ENCODE data around the gene GPRIN1. TPM values are rescaled to one million over a fixed set of nuclear protein-coding genes. Genes with fewer than 3 reads are reported as not detected.

GPRIN1 gene
- polyA plus RNA-seq, 1 of the 3 experiments (the other 2 are of a cell fraction): 6.6 TPM

DNA sequence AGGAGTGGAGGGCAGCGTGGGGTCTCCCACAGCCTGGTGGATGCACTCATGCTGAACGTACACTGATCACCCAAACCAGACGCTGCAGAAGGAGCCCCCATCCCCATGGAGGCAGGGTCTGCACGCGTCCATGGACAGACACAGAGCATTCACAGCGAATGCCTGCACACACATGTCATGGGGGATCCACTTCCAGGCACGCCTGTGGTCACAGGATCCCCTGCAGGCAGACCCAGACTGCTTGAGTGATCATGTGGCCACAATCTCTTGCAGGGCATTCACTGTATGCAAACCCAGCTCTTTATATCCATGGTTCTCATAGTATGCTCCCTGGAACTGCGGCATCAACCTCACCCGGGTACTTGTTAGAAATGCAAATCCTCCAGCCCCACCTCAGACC, 15.0 kb upstream of the GPRIN1 start:
- Histone ChIP-seq H3K79me2 (ENCODE audit: insufficient read depth) (no peaks in the 10 kb centered on the region), H4K20me1 (ENCODE audit: insufficient read depth) (no peaks in the 10 kb centered on the region), H3K9me2 (no peaks in the 10 kb centered on the region), H3K27me3 (ENCODE audit: insufficient read depth) (peaks cover 15% of the 10 kb centered on the region), H3K9ac (no peak overlapping the region), H3K36me3 (replicated peaks in 1 of 2; ENCODE audit: control insufficient read depth in 1 of 2, insufficient read depth in 2 of 2, low read length in 1 of 2) (no peaks in the 10 kb centered on the region), H3K4me2 (no peak overlapping the region), H3K9me3 (no peaks in the 10 kb centered on the region), H3K4me1 (ENCODE audit: control insufficient read depth in 1 of 2, insufficient read depth in 2 of 2, low read depth in 1 of 2, low read length in 1 of 2) (peaks cover 0 to 12% of the 10 kb centered on the region in 2 experiments; a peak in 1 of 4 replicates), H3K4me3 (ENCODE audit: low read depth in 2 of 2, low read length in 1 of 2) (no peak overlapping the region), H2AFZ (ENCODE audit: low read depth) (no peak overlapping the region), H3F3A (replicated peaks; ENCODE audit: insufficient read depth) (no peaks in the 10 kb centered on the region), H3K27ac (ENCODE audit: low read depth in 2 of 2, low read length in 1 of 2) (no peak overlapping the region)
- no peak for DNase-seq
- CTCF ChIA-PET: interaction anchor here (1.5 to 7.2 kb wide), 2 partner anchors 46 to 53 kb away, joined by 4 to 49 read pairs; no protein-coding TSS in a partner anchor
- TF ChIP-seq POLR2AphosphoS5 (IDR thresholded peaks at IDR 0.05; ENCODE audit: low read depth, low read length): no peak
- TF ChIP-seq TCF12 (IDR thresholded peaks at IDR 0.05): no peak
- TF ChIP-seq FOXJ3 (CRISPR knock-in tag; IDR thresholded peaks at IDR 0.05): no peak
- TF ChIP-seq EP300 (IDR thresholded peaks at IDR 0.05; ENCODE audit: borderline replicate concordance in 1 of 2, low read depth in 1 of 2, low read length in 1 of 2): no peak
- TF ChIP-seq SMC3 (IDR thresholded peaks at IDR 0.05; ENCODE audit: low read depth, low read length): no peak
- TF ChIP-seq TEAD4 (IDR thresholded peaks at IDR 0.05; ENCODE audit: borderline replicate concordance, insufficient read depth): no peak
- TF ChIP-seq FOSL2 (IDR thresholded peaks at IDR 0.05; ENCODE audit: borderline replicate concordance, low read depth): no peak
- TF ChIP-seq MEF2A (IDR thresholded peaks at IDR 0.05; ENCODE audit: borderline replicate concordance, low read depth): no peak
- no peak for TF ChIP-seq MXI1 (IDR thresholded peaks at IDR 0.05; ENCODE audit: low read depth, low read length)
- TF ChIP-seq JUND (IDR thresholded peaks at IDR 0.05): no peak
- no peak for TF ChIP-seq RCOR1 (IDR thresholded peaks at IDR 0.05; ENCODE audit: low read length)
- no peak for TF ChIP-seq ELF1 (IDR thresholded peaks at IDR 0.05)
- POLR2A ChIA-PET: no interaction called here
- WGBS (ENCODE audit: low lambda C conversion rate): 57% methylated on average over 9 of the region's 9 CpGs

GRCh38 chr5:176624142-176624541, 14.2 kb upstream of the GPRIN1 start:
- Histone ChIP-seq H3K27me3 (ENCODE audit: insufficient read depth) (peaks cover 18% of the 10 kb centered on the region), H3K4me3 (ENCODE audit: low read depth in 2 of 2, low read length in 1 of 2) (no peak overlapping the region), H3K4me2 (no peak overlapping the region), H3K9me2 (no peaks in the 10 kb centered on the region), H3K27ac (ENCODE audit: low read depth in 2 of 2, low read length in 1 of 2) (no peak overlapping the region), H3K4me1 (ENCODE audit: control insufficient read depth in 1 of 2, insufficient read depth in 2 of 2, low read depth in 1 of 2, low read length in 1 of 2) (peaks cover 0 to 15% of the 10 kb centered on the region in 2 experiments; a peak in 1 of 4 replicates), H3K36me3 (replicated peaks in 1 of 2; ENCODE audit: control insufficient read depth in 1 of 2, insufficient read depth in 2 of 2, low read length in 1 of 2) (no peaks in the 10 kb centered on the region), H3K9ac (no peak overlapping the region), H3K79me2 (ENCODE audit: insufficient read depth) (no peaks in the 10 kb centered on the region), H4K20me1 (ENCODE audit: insufficient read depth) (no peaks in the 10 kb centered on the region), H3F3A (replicated peaks; ENCODE audit: insufficient read depth) (no peaks in the 10 kb centered on the region), H2AFZ (ENCODE audit: low read depth) (no peak overlapping the region), H3K9me3 (no peaks in the 10 kb centered on the region)
- CTCF ChIA-PET: interaction anchor here (7.2 kb wide), 1 partner anchor 52 kb away, joined by 49 read pairs; no protein-coding TSS in a partner anchor
- TF ChIP-seq NFIC (IDR thresholded peaks at IDR 0.05; ENCODE audit: borderline replicate concordance) (no peak), RCOR1 (IDR thresholded peaks at IDR 0.05; ENCODE audit: low read length) (no peak), MEF2A (IDR thresholded peaks at IDR 0.05; ENCODE audit: borderline replicate concordance, low read depth) (no peak)
- POLR2A ChIA-PET: no interaction called here
- DNase-seq: no peak
- WGBS (ENCODE audit: low lambda C conversion rate): 52% methylated on average over 4 of the region's 4 CpGs

- ChIA-PET CTCF (interaction anchor here (0.7 to 7.2 kb wide), 11 partner anchors 9 to 205 kb away, joined by 3 to 49 read pairs (median 5); partner anchors contain the start of genes CLTB, EIF4E1B, FAF2 and SNCB), POLR2A (interaction anchor here (1.0 to 1.2 kb wide), 3 partner anchors 13 to 93 kb away, joined by 3 to 6 read pairs (median 3); partner anchors contain the start of gene TSPAN17)
- Histone ChIP-seq H3K36me3 (replicated peaks in 1 of 2; ENCODE audit: control insufficient read depth in 1 of 2, insufficient read depth in 2 of 2, low read length in 1 of 2) (no peaks in the 10 kb centered on the region), H2AFZ (ENCODE audit: low read depth) (no peak overlapping the region), H3K9me2 (no peaks in the 10 kb centered on the region), H3K4me1 (ENCODE audit: control insufficient read depth in 1 of 2, insufficient read depth in 2 of 2, low read depth in 1 of 2, low read length in 1 of 2) (peaks cover under 1 to 19% of the 10 kb centered on the region in 2 experiments; a peak in 1 of 4 replicates), H3K79me2 (ENCODE audit: insufficient read depth) (no peaks in the 10 kb centered on the region), H3K27ac (ENCODE audit: low read depth in 2 of 2, low read length in 1 of 2) (no peak overlapping the region), H3K4me2 (no peak overlapping the region), H3K9me3 (no peaks in the 10 kb centered on the region), H3K27me3 (ENCODE audit: insufficient read depth) (peaks cover 21% of the 10 kb centered on the region), H3F3A (replicated peaks; ENCODE audit: insufficient read depth) (no peaks in the 10 kb centered on the region), H3K9ac (no peak overlapping the region), H3K4me3 (ENCODE audit: low read depth in 2 of 2, low read length in 1 of 2) (no peak overlapping the region), H4K20me1 (ENCODE audit: insufficient read depth) (no peaks in the 10 kb centered on the region)
- DNase-seq: peak; percentile 61
- WGBS (ENCODE audit: low lambda C conversion rate): no CpG with 5 or more reads among the region's 13 CpGs
- TF ChIP-seq NFIC (IDR thresholded peaks at IDR 0.05; ENCODE audit: borderline replicate concordance) (no peak), TCF12 (IDR thresholded peaks at IDR 0.05) (no peak), EP300 (IDR thresholded peaks at IDR 0.05; ENCODE audit: borderline replicate concordance in 1 of 2, low read depth in 1 of 2, low read length in 1 of 2) (no peak), RAD21 (IDR thresholded peaks at IDR 0.05; ENCODE audit: low read length) (no peak), TEAD4 (IDR thresholded peaks at IDR 0.05; ENCODE audit: borderline replicate concordance, insufficient read depth) (no peak)
- TF ChIP-seq, protein P1, sequence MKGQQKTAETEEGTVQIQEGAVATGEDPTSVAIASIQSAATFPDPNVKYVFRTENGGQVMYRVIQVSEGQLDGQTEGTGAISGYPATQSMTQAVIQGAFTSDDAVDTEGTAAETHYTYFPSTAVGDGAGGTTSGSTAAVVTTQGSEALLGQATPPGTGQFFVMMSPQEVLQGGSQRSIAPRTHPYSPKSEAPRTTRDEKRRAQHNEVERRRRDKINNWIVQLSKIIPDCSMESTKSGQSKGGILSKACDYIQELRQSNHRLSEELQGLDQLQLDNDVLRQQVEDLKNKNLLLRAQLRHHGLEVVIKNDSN (IDR thresholded peaks at IDR 0.05; ENCODE audit: borderline replicate concordance, low read depth): no peak
These were observed 11.7 kb upstream of the GPRIN1 start for GRCh38 chr5:176621661-176622079.
